Measurements from ENCODE around the gene COL4A6.

GRCh38 chrX:108285356-108285755 is 152.9 kb downstream of the COL4A6 start:
- TF ChIP-seq EZH2 (IDR thresholded peaks at IDR 0.05; ENCODE audit: insufficient read depth, poor library complexity, severe bottlenecking), result no peak
- TF ChIP-seq EZH2phosphoT487 (IDR thresholded peaks at IDR 0.05; ENCODE audit: insufficient read depth, low read depth), result no peak
